Measurements from ENCODE around the gene HIPK1.
A peak's percentile ranks its signal among the peaks of the same experiment; 100 is the strongest.

HIPK1 gene

GRCh38 chr1:113975211-113975895 is 46.2 kb downstream of the HIPK1 start:
- no peak for DNase-seq (ENCODE audit: extremely low read depth, low read depth)
- TF ChIP-seq CTCF (IDR thresholded peaks at IDR 0.05; ENCODE audit: low read depth, low read length), result no peak

GRCh38 chr1:113976609-113977278 is 47.6 kb downstream of the HIPK1 start:
- peak; percentile 69 for TF ChIP-seq CTCF (IDR thresholded peaks at IDR 0.05; ENCODE audit: low read depth, low read length)
- no peak for DNase-seq (ENCODE audit: extremely low read depth, low read depth)

GRCh38 chr1:113977906-113978305 is 48.8 kb downstream of the HIPK1 start:
- DNase-seq (ENCODE audit: extremely low read depth, low read depth), result no peak
- no peak for TF ChIP-seq CTCF (IDR thresholded peaks at IDR 0.05; ENCODE audit: low read depth, low read length)

GRCh38 chr1:113978863-113979702 is 50.0 kb downstream of the HIPK1 start, which contains the start of gene OLFML3:
Gene OLFML3, plus strand, starts transcription at chr1:113979474. Its CDS starts 43 bp downstream, at chr1:113979517.
- peak; percentile 93 for DNase-seq (ENCODE audit: extremely low read depth, low read depth)
- TF ChIP-seq CTCF (IDR thresholded peaks at IDR 0.05; ENCODE audit: low read depth, low read length), result peak; percentile 71

GRCh38 chr1:113980110-113980509 is 51.0 kb downstream of the HIPK1 start:
- no peak for DNase-seq (ENCODE audit: extremely low read depth, low read depth)
- TF ChIP-seq CTCF (IDR thresholded peaks at IDR 0.05; ENCODE audit: low read depth, low read length), result no peak

- no peak for TF ChIP-seq CTCF (IDR thresholded peaks at IDR 0.05; ENCODE audit: low read depth, low read length)
- peak; percentile 72 for DNase-seq (ENCODE audit: extremely low read depth, low read depth)
Measured at GRCh38 chr1:113981962-113982931, 53.1 kb downstream of the HIPK1 start.

Data from AG09319 (cell line).